AG04450 (cell line): ENCODE data around the gene SDC3. TPM values are rescaled to one million over a fixed set of nuclear protein-coding genes. Genes with fewer than 3 reads are reported as not detected.

Source experiments
- CTCF ChIA-PET: fragments of 300-600, 350-600 bp; formaldehyde crosslinking; extraction: SDS; loops from one replicate; lab custom pipeline; 2022; ENCODE audit warnings: antibody characterized with exemption, inconsistent platforms; lab: Charles Lee
- POLR2A ChIA-PET: fragments of 350-600 bp; formaldehyde crosslinking; extraction: SDS; loops from one replicate; lab custom pipeline; 2021; ENCODE audit warnings: antibody characterized with exemption, inconsistent platforms; lab: Yijun Ruan, JAX
- DNase-seq: peaks from one replicate; pipeline ENCODE4 v3.0.0-alpha.2; 2011; ENCODE audit warnings: low read depth, low spot score
- H3K27ac ChIP-seq: one replicate; pipeline ENCODE4 v1.5.1; 2012; ENCODE audit warnings: low read depth, low read length, control low read depth
- H3K27me3 ChIP-seq: one replicate; pipeline ENCODE4 v1.6.0; 2012; ENCODE audit warnings: low read length; ENCODE audit not compliant: control insufficient read depth, insufficient read depth
- H3K4me3 ChIP-seq: 2 replicates; pipeline ENCODE4 v1.5.1; 2011; ENCODE audit warnings: mild to moderate bottlenecking, low read depth, low read length, control low read depth
- H3K9me3 ChIP-seq: 2 replicates; pipeline ENCODE4 v1.5.1; 2012; ENCODE audit warnings: low read length; ENCODE audit not compliant: control insufficient read depth, insufficient read depth
- CTCF ChIP-seq: IDR thresholded peaks from 2 replicates; pipeline ENCODE4 v1.5.1; 2011; ENCODE audit warnings: low read depth, low read length, control low read depth, inconsistent platforms
- polyA plus RNA-seq: library from polyadenylated mRNA; depleted of rRNA; stranded (reverse); fragments of >200 nt; gene quantifications from 2 replicates; pipeline ENCODE4 v1.2.3, GENCODE V29; 2011

The SDC3 gene
- polyA plus RNA-seq, 1 experiment = 21.7 TPM

GRCh38 chr1:30929135-30929889 lies 20.8 kb upstream of the SDC3 start:
- ChIA-PET CTCF (interaction anchor here (0.5 to 4.7 kb wide), 26 partner anchors 9 to 1311 kb away, joined by 3 to 68 read pairs (median 4); no protein-coding TSS in a partner anchor), POLR2A (interaction anchor here (0.9 kb wide), 1 partner anchor 10 kb away, joined by 4 read pairs; no protein-coding TSS in a partner anchor)

GRCh38 chr1:30928789-30929134 lies 20.2 kb upstream of the SDC3 start:
- H3K9me3 ChIP-seq = no peaks in the 10 kb centered on the region
- ChIA-PET POLR2A (interaction anchor here (0.9 kb wide), 1 partner anchor 10 kb away, joined by 4 read pairs; no protein-coding TSS in a partner anchor), CTCF (interaction anchor here (0.5 to 4.7 kb wide), 26 partner anchors 9 to 1310 kb away, joined by 3 to 68 read pairs (median 4); no protein-coding TSS in a partner anchor)
- no peak for DNase-seq
- H3K27me3 ChIP-seq = no peaks in the 10 kb centered on the region
- H3K4me3 ChIP-seq = no peak overlapping the region
- H3K27ac ChIP-seq = no peak overlapping the region
- no peak for TF ChIP-seq CTCF

More at GRCh38 chr1:30929135-30929889, 20.8 kb upstream of the SDC3 start:
- Histone ChIP-seq H3K27me3 (no peaks in the 10 kb centered on the region), H3K4me3 (no peak overlapping the region), H3K27ac (no peak overlapping the region), H3K9me3 (no peaks in the 10 kb centered on the region)
- TF ChIP-seq CTCF = peak; percentile 77
- DNase-seq = no peak

GRCh38 chr1:30928171-30928570 lies 19.6 kb upstream of the SDC3 start:
- DNase-seq = no peak
- no peaks in the 10 kb centered on the region for H3K9me3 ChIP-seq
- POLR2A ChIA-PET = interaction anchor here (0.9 kb wide), 1 partner anchor 9 kb away, joined by 4 read pairs; no protein-coding TSS in a partner anchor
- no peak overlapping the region for H3K27ac ChIP-seq
- CTCF ChIA-PET = interaction anchor here (0.6 to 4.7 kb wide), 21 partner anchors 8 to 210 kb away, joined by 3 to 68 read pairs (median 8); no protein-coding TSS in a partner anchor
- TF ChIP-seq CTCF = no peak
- H3K27me3 ChIP-seq = no peaks in the 10 kb centered on the region
- H3K4me3 ChIP-seq = no peak overlapping the region

- POLR2A ChIA-PET = no interaction called here
- H3K27ac ChIP-seq = no peak overlapping the region
- no peaks in the 10 kb centered on the region for H3K9me3 ChIP-seq
- TF ChIP-seq CTCF = no peak
- no peaks in the 10 kb centered on the region for H3K27me3 ChIP-seq
- no peak overlapping the region for H3K4me3 ChIP-seq
- CTCF ChIA-PET = interaction anchor here (2.3 to 4.7 kb wide), 4 partner anchors 7 to 145 kb away, joined by 9 to 68 read pairs (median 25); no protein-coding TSS in a partner anchor
- no peak for DNase-seq
These were observed 18.9 kb upstream of the SDC3 start for GRCh38 chr1:30927448-30927847.

GRCh38 chr1:30923597-30923996 lies 15.0 kb upstream of the SDC3 start:
- Histone ChIP-seq H3K27me3 (no peaks in the 10 kb centered on the region), H3K9me3 (no peaks in the 10 kb centered on the region), H3K27ac (no peak overlapping the region), H3K4me3 (no peak overlapping the region)
- TF ChIP-seq CTCF = no peak
- DNase-seq = no peak
- ChIA-PET POLR2A (no interaction called here), CTCF (interaction anchor here (0.8 to 9.2 kb wide), 4 partner anchors 12 to 144 kb away, joined by 3 to 78 read pairs (median 14); no protein-coding TSS in a partner anchor)
